Neutrophil (primary cell): ENCODE results near the gene SAMD14.

Experiments
- H3K27ac ChIP-seq: fragments of 200-600 bp; sonication (generic); 2 replicates; pipeline ENCODE4 v1.5.1; 2016; ENCODE audit warnings: mild to moderate bottlenecking, moderate library complexity
- H3K27me3 ChIP-seq: fragments of 200-600 bp; sonication (generic); 2 replicates; pipeline ENCODE4 v1.6.0; 2016; ENCODE audit warnings: mild to moderate bottlenecking
- H3K36me3 ChIP-seq: fragments of 200-600 bp; sonication (generic); 2 replicates; pipeline ENCODE4 v1.5.1; 2017
- H3K4me1 ChIP-seq, 2 experiments: fragments of 200-600 bp in 1 of 2; sonication (generic) in 1 of 2; 1 replicate in 1 of 2; 2 replicates in 1 of 2; pipeline versions ENCODE4 v1.5.1 to v1.6.1; 2013 to 2016; ENCODE audit warnings: low read depth in 1 of 2, low read length in 1 of 2, mild to moderate bottlenecking in 1 of 2, moderate library complexity in 1 of 2; ENCODE audit not compliant: control insufficient read depth in 1 of 2, insufficient read depth in 1 of 2
- H3K4me3 ChIP-seq, 2 experiments: fragments of 200-600 bp in 1 of 2; sonication (generic) in 1 of 2; 1 replicate in 1 of 2; 2 replicates in 1 of 2; pipeline ENCODE4 v1.5.1; 2013 to 2016; ENCODE audit warnings: low read depth in 1 of 2, low read length in 1 of 2, mild to moderate bottlenecking in 1 of 2, moderate library complexity in 1 of 2
- H3K9me3 ChIP-seq: fragments of 200-600 bp; sonication (generic); 2 replicates; pipeline ENCODE4 v1.5.1; 2016
- TF ChIP-seq, protein P1 (sequence below): fragments of 200-600 bp; sonication (generic); IDR thresholded peaks from 2 replicates; pipeline ENCODE4 v1.5.1; 2016; ENCODE audit warnings: antibody characterized with exemption

SAMD14 gene

GRCh38 chr17:50118076-50118827 is 11.7 kb downstream of the SAMD14 start:
- Histone ChIP-seq H3K4me1 (peaks cover 2 to 7% of the 10 kb centered on the region in 2 experiments), H3K4me3 (no peak overlapping the region), H3K27ac (no peak overlapping the region), H3K9me3 (no peaks in the 10 kb centered on the region), H3K27me3 (peaks cover 96% of the 10 kb centered on the region), H3K36me3 (no peaks in the 10 kb centered on the region)
- TF ChIP-seq, protein P1, sequence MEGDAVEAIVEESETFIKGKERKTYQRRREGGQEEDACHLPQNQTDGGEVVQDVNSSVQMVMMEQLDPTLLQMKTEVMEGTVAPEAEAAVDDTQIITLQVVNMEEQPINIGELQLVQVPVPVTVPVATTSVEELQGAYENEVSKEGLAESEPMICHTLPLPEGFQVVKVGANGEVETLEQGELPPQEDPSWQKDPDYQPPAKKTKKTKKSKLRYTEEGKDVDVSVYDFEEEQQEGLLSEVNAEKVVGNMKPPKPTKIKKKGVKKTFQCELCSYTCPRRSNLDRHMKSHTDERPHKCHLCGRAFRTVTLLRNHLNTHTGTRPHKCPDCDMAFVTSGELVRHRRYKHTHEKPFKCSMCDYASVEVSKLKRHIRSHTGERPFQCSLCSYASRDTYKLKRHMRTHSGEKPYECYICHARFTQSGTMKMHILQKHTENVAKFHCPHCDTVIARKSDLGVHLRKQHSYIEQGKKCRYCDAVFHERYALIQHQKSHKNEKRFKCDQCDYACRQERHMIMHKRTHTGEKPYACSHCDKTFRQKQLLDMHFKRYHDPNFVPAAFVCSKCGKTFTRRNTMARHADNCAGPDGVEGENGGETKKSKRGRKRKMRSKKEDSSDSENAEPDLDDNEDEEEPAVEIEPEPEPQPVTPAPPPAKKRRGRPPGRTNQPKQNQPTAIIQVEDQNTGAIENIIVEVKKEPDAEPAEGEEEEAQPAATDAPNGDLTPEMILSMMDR = no peak

DNA sequence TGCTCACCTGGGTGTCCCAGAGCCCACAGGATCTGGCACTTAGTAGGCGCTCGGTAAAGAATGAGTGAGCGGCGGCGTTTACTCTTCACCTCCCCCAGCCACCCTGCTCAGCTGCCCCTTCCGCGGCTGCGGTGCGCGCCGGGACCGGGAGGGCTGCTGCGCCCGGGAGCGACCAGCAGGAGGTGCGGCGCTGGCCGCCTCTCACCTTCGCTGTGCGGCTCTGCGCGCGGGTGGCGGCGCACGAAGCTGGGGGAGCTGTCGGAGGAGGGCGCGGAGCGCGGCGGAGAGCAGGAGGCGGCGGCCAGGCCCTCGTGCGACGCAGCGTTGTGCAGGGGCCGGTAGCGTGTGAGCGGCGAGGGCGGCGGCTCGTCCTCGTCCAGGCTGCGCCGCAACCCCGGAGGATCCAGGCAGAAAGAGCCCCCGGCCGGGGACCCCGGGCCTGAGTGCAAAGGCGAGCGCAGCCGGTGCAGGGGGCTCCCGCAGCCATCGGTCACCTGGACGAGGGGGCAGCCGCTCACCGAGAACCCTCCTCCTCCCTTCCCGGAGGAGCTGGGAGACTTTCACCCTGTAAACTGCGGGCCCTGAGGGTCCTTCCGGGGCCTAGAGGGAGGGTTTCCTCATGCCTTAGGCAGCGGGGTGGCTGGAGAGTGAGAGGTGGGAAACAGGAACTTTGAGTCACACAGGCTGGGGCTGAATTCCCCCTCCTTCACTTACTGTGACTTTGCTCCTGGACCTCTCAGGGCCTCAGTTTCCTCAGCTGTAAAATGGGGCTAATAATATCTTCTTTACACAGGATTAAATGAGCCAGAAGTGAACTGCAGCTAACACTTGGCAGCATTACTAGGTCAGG is 12.5 kb downstream of the SAMD14 start:
- TF ChIP-seq, protein P1 = no peak
- H3K4me1 ChIP-seq = peaks cover 2 to 7% of the 10 kb centered on the region in 2 experiments
- no peaks in the 10 kb centered on the region for H3K9me3 ChIP-seq
- no peak overlapping the region for H3K4me3 ChIP-seq
- peaks cover 88% of the 10 kb centered on the region for H3K27me3 ChIP-seq
- no peak overlapping the region for H3K27ac ChIP-seq
- no peaks in the 10 kb centered on the region for H3K36me3 ChIP-seq

GRCh38 chr17:50115756-50116155 is 14.2 kb downstream of the SAMD14 start:
- Histone ChIP-seq H3K27me3 (peaks cover 71% of the 10 kb centered on the region), H3K27ac (no peak overlapping the region), H3K36me3 (no peaks in the 10 kb centered on the region), H3K9me3 (no peaks in the 10 kb centered on the region), H3K4me3 (no peak overlapping the region), H3K4me1 (peaks cover 2 to 7% of the 10 kb centered on the region in 2 experiments)
- TF ChIP-seq, protein P1 = no peak

- H3K27ac ChIP-seq = no peak overlapping the region
- H3K4me3 ChIP-seq = no peak overlapping the region
- TF ChIP-seq, protein P1 = no peak
- H3K4me1 ChIP-seq = peaks cover 2 to 7% of the 10 kb centered on the region in 2 experiments
- no peaks in the 10 kb centered on the region for H3K36me3 ChIP-seq
- H3K9me3 ChIP-seq = no peaks in the 10 kb centered on the region
- peaks cover 63% of the 10 kb centered on the region for H3K27me3 ChIP-seq
Observed at GRCh38 chr17:50114849-50115357, 15.1 kb downstream of the SAMD14 start.

- Histone ChIP-seq H3K4me1 (peaks cover 2 to 7% of the 10 kb centered on the region in 2 experiments), H3K4me3 (no peak overlapping the region), H3K9me3 (no peaks in the 10 kb centered on the region), H3K36me3 (no peaks in the 10 kb centered on the region), H3K27me3 (peaks cover 58% of the 10 kb centered on the region), H3K27ac (no peak overlapping the region)
- TF ChIP-seq, protein P1 = no peak
Observed at GRCh38 chr17:50114401-50114800, 15.6 kb downstream of the SAMD14 start.
